ENCODE data around the gene RNF13.

Gene RNF13

DNA sequence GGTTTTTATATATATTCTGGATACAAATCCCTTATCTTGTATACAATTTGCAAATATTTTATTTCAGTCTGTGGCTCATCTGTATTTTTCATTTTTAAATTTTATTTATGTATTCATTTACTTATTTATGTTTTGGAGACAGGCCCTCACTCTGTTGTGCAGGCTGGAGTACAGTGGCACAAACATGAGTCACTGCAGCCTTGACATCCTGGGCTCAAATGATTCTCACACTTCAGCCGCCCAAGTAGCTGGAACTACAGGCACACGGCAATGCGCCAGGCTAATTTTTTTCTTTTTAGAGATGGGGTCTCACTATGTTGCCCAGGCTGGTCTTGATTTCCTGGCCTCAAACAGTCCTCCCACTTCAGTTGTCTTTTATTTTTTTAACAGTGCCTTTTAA, 107.1 kb downstream of the RNF13 start:
- no peak for ATAC-seq
- TF ChIP-seq PATZ1 (CRISPR knock-in tag; IDR thresholded peaks at IDR 0.05; ENCODE audit: borderline replicate concordance), result no peak
- TF ChIP-seq, protein P1, sequence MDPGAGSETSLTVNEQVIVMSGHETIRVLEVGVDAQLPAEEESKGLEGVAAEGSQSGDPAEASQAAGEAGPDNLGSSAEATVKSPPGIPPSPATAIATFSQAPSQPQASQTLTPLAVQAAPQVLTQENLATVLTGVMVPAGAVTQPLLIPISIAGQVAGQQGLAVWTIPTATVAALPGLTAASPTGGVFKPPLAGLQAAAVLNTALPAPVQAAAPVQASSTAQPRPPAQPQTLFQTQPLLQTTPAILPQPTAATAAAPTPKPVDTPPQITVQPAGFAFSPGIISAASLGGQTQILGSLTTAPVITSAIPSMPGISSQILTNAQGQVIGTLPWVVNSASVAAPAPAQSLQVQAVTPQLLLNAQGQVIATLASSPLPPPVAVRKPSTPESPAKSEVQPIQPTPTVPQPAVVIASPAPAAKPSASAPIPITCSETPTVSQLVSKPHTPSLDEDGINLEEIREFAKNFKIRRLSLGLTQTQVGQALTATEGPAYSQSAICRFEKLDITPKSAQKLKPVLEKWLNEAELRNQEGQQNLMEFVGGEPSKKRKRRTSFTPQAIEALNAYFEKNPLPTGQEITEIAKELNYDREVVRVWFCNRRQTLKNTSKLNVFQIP (CRISPR knock-in tag; IDR thresholded peaks at IDR 0.05; ENCODE audit: borderline replicate concordance, low read depth), result no peak
- TF ChIP-seq ZNF70 (CRISPR knock-in tag; IDR thresholded peaks at IDR 0.05), result no peak
- no peak for TF ChIP-seq PPARA (CRISPR knock-in tag; IDR thresholded peaks at IDR 0.05; ENCODE audit: borderline replicate concordance)
- no peak for TF ChIP-seq ZNF8 (CRISPR knock-in tag; IDR thresholded peaks at IDR 0.05)

DNA sequence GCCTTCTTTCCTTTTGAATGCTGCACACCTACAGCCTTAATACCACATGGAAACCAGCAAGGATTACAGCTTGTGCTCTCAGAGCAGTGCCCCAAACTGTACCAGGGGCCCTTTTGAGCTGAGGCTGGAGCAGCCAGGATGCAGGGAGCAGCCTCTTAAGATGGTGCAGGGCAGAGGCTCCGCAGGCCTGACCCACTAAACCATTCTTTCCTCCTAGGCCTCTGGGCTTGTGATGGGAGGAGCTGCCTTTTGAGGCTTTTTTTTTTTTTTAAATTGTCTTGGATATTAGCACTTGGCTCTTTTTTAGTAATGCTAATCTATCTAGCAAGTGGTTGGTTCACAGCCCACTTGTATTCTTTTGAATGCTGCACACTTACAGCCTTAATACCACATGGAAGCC, 120.0 kb downstream of the RNF13 start:
- TF ChIP-seq ZNF565 (CRISPR knock-in tag; conservative IDR thresholded peaks at IDR 0.05; ENCODE audit: low read depth) (no peak), OSR1 (CRISPR knock-in tag; IDR thresholded peaks at IDR 0.05) (no peak), CSRNP3 (CRISPR knock-in tag; IDR thresholded peaks at IDR 0.05) (no peak), TOX (CRISPR knock-in tag; IDR thresholded peaks at IDR 0.05; ENCODE audit: borderline replicate concordance) (no peak), ZC3H10 (CRISPR knock-in tag; IDR thresholded peaks at IDR 0.05) (no peak), ZNF8 (CRISPR knock-in tag; IDR thresholded peaks at IDR 0.05) (no peak), TCF4 (CRISPR knock-in tag; IDR thresholded peaks at IDR 0.05; ENCODE audit: borderline replicate concordance) (no peak), ZNF70 (CRISPR knock-in tag; IDR thresholded peaks at IDR 0.05) (no peak), RARB (CRISPR knock-in tag; IDR thresholded peaks at IDR 0.05) (no peak), GLIS3 (CRISPR knock-in tag; IDR thresholded peaks at IDR 0.05) (no peak), CSDC2 (CRISPR knock-in tag; IDR thresholded peaks at IDR 0.05) (no peak), ISL1 (CRISPR knock-in tag; IDR thresholded peaks at IDR 0.05) (no peak)
- TF ChIP-seq, protein P2, sequence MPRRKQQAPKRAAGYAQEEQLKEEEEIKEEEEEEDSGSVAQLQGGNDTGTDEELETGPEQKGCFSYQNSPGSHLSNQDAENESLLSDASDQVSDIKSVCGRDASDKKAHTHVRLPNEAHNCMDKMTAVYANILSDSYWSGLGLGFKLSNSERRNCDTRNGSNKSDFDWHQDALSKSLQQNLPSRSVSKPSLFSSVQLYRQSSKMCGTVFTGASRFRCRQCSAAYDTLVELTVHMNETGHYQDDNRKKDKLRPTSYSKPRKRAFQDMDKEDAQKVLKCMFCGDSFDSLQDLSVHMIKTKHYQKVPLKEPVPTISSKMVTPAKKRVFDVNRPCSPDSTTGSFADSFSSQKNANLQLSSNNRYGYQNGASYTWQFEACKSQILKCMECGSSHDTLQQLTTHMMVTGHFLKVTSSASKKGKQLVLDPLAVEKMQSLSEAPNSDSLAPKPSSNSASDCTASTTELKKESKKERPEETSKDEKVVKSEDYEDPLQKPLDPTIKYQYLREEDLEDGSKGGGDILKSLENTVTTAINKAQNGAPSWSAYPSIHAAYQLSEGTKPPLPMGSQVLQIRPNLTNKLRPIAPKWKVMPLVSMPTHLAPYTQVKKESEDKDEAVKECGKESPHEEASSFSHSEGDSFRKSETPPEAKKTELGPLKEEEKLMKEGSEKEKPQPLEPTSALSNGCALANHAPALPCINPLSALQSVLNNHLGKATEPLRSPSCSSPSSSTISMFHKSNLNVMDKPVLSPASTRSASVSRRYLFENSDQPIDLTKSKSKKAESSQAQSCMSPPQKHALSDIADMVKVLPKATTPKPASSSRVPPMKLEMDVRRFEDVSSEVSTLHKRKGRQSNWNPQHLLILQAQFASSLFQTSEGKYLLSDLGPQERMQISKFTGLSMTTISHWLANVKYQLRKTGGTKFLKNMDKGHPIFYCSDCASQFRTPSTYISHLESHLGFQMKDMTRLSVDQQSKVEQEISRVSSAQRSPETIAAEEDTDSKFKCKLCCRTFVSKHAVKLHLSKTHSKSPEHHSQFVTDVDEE (CRISPR knock-in tag; IDR thresholded peaks at IDR 0.05), result no peak
- TF ChIP-seq, protein P3, sequence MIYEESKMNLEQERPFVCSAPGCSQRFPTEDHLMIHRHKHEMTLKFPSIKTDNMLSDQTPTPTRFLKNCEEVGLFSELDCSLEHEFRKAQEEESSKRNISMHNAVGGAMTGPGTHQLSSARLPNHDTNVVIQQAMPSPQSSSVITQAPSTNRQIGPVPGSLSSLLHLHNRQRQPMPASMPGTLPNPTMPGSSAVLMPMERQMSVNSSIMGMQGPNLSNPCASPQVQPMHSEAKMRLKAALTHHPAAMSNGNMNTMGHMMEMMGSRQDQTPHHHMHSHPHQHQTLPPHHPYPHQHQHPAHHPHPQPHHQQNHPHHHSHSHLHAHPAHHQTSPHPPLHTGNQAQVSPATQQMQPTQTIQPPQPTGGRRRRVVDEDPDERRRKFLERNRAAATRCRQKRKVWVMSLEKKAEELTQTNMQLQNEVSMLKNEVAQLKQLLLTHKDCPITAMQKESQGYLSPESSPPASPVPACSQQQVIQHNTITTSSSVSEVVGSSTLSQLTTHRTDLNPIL (CRISPR knock-in tag; IDR thresholded peaks at IDR 0.05; ENCODE audit: low read depth), result no peak
- ATAC-seq, result no peak

DNA sequence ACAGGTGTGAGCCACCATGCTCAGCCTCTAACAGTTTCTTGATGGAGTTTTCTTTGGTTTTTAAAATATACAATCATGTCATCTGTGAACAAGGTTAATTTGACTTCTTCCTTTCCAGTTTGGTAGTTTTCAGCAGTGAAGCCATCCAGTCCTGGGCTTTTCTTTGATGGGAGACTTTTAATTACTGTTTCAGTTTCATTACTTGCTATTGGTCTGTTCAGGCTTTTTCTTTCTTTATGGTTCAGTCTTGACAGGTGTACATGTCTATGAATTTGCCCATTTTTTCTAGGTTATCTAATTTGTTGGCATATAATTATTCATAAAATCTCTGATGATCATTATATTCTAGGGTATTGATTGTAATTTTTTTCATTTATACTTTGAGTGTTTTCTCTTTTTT, 120.8 kb downstream of the RNF13 start:
- no peak for ATAC-seq
- TF ChIP-seq ISL1 (CRISPR knock-in tag; IDR thresholded peaks at IDR 0.05) (no peak), OSR1 (CRISPR knock-in tag; IDR thresholded peaks at IDR 0.05) (no peak), CSDC2 (CRISPR knock-in tag; IDR thresholded peaks at IDR 0.05) (no peak), TCF4 (CRISPR knock-in tag; IDR thresholded peaks at IDR 0.05; ENCODE audit: borderline replicate concordance) (no peak), PPARA (CRISPR knock-in tag; IDR thresholded peaks at IDR 0.05; ENCODE audit: borderline replicate concordance) (no peak), ARNTL (CRISPR knock-in tag; IDR thresholded peaks at IDR 0.05; ENCODE audit: borderline replicate concordance, low read depth) (no peak), SNAI2 (CRISPR knock-in tag; IDR thresholded peaks at IDR 0.05) (no peak), GLIS3 (CRISPR knock-in tag; IDR thresholded peaks at IDR 0.05) (no peak), ZNF70 (CRISPR knock-in tag; IDR thresholded peaks at IDR 0.05) (no peak), TOX (CRISPR knock-in tag; IDR thresholded peaks at IDR 0.05; ENCODE audit: borderline replicate concordance) (no peak), CSRNP3 (CRISPR knock-in tag; IDR thresholded peaks at IDR 0.05) (no peak)
- TF ChIP-seq, protein P1 (CRISPR knock-in tag; IDR thresholded peaks at IDR 0.05; ENCODE audit: borderline replicate concordance, low read depth), result no peak
- TF ChIP-seq, protein P3 (CRISPR knock-in tag; IDR thresholded peaks at IDR 0.05; ENCODE audit: low read depth), result no peak
- TF ChIP-seq, protein P2 (CRISPR knock-in tag; IDR thresholded peaks at IDR 0.05), result no peak

All from SK-N-SH treated with all-trans-retinoic acid at 6 μM for 48 hours (cell line).